ENCODE measurements around the gene CHTOP.

DNA sequence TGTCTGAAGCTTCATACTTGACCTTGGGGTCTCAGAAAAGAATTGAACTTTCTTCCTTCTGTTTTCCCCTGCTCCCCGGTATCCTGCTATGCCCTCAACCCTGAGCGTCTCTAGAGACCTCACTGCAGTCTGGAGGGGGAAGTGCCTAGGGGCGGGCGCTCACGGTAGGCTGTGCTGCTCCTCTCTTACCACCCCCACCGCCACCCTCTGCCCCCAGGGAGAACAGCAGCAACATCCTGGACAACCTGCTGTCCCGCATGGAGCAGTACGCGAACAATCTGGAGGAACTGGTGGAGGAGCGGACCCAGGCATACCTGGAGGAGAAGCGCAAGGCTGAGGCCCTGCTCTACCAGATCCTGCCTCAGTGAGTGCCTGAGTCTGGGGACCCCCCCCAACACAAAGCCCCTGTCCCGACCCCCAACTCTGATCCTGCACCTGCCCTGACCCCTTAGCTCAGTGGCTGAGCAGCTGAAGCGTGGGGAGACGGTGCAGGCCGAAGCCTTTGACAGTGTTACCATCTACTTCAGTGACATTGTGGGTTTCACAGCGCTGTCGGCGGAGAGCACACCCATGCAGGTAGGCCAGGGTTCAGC is 55.0 kb downstream of the CHTOP start:
- TF ChIP-seq, protein P1, sequence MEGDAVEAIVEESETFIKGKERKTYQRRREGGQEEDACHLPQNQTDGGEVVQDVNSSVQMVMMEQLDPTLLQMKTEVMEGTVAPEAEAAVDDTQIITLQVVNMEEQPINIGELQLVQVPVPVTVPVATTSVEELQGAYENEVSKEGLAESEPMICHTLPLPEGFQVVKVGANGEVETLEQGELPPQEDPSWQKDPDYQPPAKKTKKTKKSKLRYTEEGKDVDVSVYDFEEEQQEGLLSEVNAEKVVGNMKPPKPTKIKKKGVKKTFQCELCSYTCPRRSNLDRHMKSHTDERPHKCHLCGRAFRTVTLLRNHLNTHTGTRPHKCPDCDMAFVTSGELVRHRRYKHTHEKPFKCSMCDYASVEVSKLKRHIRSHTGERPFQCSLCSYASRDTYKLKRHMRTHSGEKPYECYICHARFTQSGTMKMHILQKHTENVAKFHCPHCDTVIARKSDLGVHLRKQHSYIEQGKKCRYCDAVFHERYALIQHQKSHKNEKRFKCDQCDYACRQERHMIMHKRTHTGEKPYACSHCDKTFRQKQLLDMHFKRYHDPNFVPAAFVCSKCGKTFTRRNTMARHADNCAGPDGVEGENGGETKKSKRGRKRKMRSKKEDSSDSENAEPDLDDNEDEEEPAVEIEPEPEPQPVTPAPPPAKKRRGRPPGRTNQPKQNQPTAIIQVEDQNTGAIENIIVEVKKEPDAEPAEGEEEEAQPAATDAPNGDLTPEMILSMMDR (conservative IDR thresholded peaks at IDR 0.05) = no peak
- no peak for TF ChIP-seq EZH2 (IDR thresholded peaks at IDR 0.05; ENCODE audit: low read depth)

All from PC-9 (cell line).